ENCODE results near the gene STRAP.
A peak's percentile ranks its signal among the peaks of the same experiment; 100 is the strongest.
"Not testable (repeated sequence)": the region's sequence is repeated elsewhere in the genome, so short reads cannot be mapped to it uniquely, and the experiment has no call there.

The STRAP gene

GRCh38 chr12:15868186-15868585, 14.0 kb upstream of the STRAP start:
- DNase-seq (ENCODE audit: low spot score), result no peak

DNA sequence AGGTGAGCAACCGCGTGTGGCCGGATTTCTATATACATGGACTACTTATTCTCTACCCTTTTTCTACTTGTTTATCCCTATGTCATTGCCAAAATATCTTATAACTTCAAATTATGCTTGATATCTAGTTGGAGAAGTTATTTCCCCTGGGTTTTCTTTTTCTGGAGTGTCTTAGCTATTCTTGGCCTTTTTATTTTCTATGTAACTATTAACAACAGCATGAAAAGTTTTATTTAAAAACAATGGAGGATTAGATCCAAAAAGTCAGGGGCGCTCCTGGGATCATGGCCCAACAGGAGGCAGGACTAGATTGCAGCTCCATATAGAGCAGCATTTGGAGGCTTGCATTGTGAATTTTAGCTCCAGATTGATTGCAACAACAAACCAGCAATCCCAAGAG, 8.6 kb upstream of the STRAP start:
- no peak for DNase-seq (ENCODE audit: low spot score)

- not testable (repeated sequence) for DNase-seq (ENCODE audit: low spot score)
Observed at GRCh38 chr12:15874556-15875145, 7.5 kb upstream of the STRAP start.

- no peak for DNase-seq (ENCODE audit: low spot score)
Observed at GRCh38 chr12:15875863-15876262, 6.3 kb upstream of the STRAP start.

- DNase-seq (ENCODE audit: low spot score), result no peak
Observed at GRCh38 chr12:15879413-15879812, 2.8 kb upstream of the STRAP start.

GRCh38 chr12:15880721-15881120, 1.5 kb upstream of the STRAP start:
- DNase-seq (ENCODE audit: low spot score), result no peak

- no peak for DNase-seq (ENCODE audit: low spot score)
Observed at GRCh38 chr12:15883536-15883935, 1.3 kb downstream of the STRAP start.

GRCh38 chr12:15886372-15887042, 4.3 kb downstream of the STRAP start:
- DNase-seq (ENCODE audit: low spot score), result no peak

GRCh38 chr12:15887043-15887817, 5.0 kb downstream of the STRAP start:
- DNase-seq (ENCODE audit: low spot score), result no peak

DNA sequence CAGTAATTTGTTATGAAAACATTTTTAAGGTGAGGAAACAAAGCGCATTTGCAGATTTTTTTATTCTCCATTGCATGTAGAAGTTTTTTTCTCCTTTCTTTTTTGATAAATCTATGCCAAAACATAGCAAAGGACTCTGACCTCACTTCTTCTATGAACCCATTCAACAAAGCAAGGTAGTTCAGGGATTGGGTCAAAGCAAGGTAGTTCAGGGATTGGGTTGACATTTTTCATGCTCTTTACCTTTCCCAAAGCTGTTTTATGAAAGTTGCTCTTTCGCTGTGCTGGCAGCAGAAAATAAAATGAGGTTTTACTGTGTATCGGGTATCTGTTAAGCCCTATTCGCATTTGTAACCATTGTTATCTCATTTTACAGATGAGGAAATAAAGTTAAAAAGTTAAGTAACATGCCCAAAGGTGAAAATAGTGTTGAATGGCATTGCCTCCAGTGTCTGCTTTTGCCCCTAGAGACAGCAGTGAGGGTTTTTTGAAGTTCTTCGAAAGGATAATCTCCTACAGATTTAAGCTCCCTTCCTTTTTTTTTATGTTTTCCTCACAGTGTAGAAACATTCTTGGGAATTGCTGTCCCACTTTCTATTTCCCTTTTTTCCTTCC, 10.6 kb downstream of the STRAP start:
- no peak for DNase-seq (ENCODE audit: low spot score)

GRCh38 chr12:15893260-15893659, 11.1 kb downstream of the STRAP start:
- DNase-seq (ENCODE audit: low spot score), result no peak

GRCh38 chr12:15896867-15897266, 14.7 kb downstream of the STRAP start:
- DNase-seq (ENCODE audit: low spot score), result no peak

- DNase-seq (ENCODE audit: low spot score), result no peak
Observed at GRCh38 chr12:15897433-15897832, 15.2 kb downstream of the STRAP start.

- peak; percentile 22 for DNase-seq (ENCODE audit: low spot score)
Observed at GRCh38 chr12:15899282-15899870, 17.2 kb downstream of the STRAP start.

GRCh38 chr12:15904378-15904920, 22.3 kb downstream of the STRAP start:
- no peak for DNase-seq (ENCODE audit: low spot score)

DNA sequence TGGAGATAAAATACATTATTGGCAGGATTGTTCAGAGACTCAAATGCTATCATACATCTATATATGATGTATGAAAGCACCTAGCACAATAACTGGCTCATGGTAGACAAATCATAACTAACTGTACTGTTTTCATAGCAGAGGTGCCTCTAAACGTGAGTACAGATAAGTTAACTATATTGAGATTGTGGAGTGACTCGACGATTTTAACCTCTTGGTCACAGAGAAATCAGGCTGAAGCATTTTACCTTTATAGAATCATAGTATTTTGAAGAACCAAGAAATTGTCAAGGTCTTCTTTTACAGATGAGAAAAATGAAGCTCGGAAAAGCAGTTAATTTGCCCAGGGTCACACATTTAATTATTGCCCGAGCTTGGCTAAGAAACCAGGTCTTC, 28.3 kb downstream of the STRAP start:
- no peak for DNase-seq (ENCODE audit: low spot score)

GRCh38 chr12:15910864-15911721, 28.9 kb downstream of the STRAP start, which contains the start of gene DERA:
Gene DERA, plus strand, starts transcription at chr12:15911332. Its CDS starts 52 bp downstream, at chr12:15911384.
- DNase-seq (ENCODE audit: low spot score), result peak; percentile 89

DNA sequence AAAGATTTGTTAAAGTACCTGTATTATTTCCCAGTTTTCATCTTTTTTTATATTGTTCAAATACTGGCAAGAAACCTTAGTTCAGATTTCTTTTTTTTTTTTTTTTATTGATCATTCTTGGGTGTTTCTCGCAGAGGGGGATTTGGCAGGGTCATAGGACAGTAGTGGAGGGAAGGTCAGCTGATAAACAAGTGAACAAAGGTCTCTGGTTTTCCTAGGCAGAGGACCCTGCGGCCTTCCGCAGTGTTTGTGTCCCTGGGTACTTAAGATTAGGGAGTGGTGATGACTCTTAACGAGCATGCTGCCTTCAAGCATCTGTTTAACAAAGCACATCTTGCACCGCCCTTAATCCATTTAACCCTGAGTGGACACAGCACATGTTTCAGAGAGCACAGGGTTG, 29.7 kb downstream of the STRAP start:
- DNase-seq (ENCODE audit: low spot score), result not testable (repeated sequence)

GRCh38 chr12:15914131-15914530, 31.9 kb downstream of the STRAP start:
- DNase-seq (ENCODE audit: low spot score), result not testable (repeated sequence)

DNA sequence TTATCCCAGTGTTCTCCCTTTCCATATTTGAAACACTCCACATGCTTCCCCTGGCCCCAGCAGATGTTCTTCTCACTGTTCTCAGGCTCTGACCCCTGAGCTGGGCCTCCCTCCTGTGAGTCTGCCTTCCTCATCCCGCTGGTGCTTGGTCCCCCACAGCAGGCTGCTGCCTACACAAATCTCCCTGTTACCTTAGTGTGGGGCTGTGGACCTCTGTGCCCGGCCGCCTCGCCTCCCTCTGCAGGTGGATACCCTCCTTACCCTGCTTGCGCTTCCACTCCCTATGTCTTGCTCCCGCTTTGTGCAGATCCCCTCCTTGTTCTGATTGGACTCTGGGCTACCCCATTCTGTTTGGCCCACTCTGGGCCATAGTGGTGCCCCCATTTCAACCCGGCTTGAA, 35.9 kb downstream of the STRAP start:
- DNase-seq (ENCODE audit: low spot score), result no peak

- no peak for DNase-seq (ENCODE audit: low spot score)
Observed at GRCh38 chr12:15919418-15919817, 37.2 kb downstream of the STRAP start.
